GM21723 (cell line): Measurements from ENCODE around the gene SLC51A.
A peak's percentile ranks its signal among the peaks of the same experiment; 100 is the strongest.
"Not testable (repeated sequence)": the region's sequence is repeated elsewhere in the genome, so short reads cannot be mapped to it uniquely, and the experiment has no call there.

ENCODE experiments used
- ATAC-seq: cut with Tn5 transposase; IDR thresholded peaks from one replicate; pipeline ENCODE4 v1.9.1; 2021; ENCODE audit warnings: mild to moderate bottlenecking, moderate library complexity; ENCODE audit not compliant: unreplicated experiment

SLC51A gene

GRCh38 chr3:196193133-196193735, 23.1 kb upstream of the SLC51A start:
- peak; percentile 4 for ATAC-seq

GRCh38 chr3:196193736-196194541, 22.4 kb upstream of the SLC51A start:
- ATAC-seq: no peak

DNA sequence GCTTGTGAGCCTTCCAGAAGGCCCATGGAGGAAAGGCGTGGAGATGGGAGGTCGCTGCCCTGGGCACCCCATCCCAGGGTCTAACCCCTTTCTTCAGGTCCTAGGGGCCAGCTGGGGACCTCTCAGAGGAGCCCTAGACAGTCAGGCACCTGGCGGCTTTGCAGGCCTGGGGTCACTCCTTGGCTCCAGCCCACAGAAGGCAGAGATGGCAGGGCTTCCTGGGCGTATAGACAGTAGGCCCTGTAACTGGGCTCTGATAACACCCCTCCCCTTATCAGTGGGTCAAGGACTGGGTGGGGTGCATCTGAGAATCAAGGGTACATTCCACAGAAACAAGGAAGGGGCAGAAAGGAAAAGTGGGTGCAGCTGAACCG, 21.8 kb upstream of the SLC51A start:
- no peak for ATAC-seq

DNA sequence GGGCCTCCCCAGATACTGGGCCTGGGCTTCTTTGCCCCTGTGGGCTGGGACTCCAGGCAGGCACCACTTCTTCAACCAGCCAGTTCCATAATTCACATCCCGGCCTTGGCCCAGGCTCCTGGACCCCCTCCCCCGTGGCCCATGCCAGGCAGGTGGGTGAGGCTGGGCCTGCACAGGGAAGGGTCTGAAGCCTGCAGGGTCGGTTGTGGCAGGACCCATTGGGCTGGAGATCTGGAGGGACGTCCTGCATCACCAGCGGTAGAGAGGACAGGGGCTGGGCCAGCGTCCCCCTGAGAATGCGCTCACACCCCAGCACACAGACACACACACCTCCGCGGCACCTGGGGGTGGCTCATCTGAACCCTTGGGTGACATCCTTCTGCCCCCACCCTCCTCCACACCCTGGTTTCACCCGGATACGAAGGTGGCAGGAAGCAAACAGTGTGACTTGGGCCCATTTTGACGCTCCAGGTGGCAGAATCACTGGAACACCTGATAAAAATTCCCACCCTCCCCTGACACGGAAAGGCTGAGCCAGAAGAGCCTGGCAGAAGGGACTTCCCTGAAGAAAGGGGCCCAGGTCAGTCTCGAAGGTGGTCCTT, 20.6 kb upstream of the SLC51A start:
- ATAC-seq: no peak

DNA sequence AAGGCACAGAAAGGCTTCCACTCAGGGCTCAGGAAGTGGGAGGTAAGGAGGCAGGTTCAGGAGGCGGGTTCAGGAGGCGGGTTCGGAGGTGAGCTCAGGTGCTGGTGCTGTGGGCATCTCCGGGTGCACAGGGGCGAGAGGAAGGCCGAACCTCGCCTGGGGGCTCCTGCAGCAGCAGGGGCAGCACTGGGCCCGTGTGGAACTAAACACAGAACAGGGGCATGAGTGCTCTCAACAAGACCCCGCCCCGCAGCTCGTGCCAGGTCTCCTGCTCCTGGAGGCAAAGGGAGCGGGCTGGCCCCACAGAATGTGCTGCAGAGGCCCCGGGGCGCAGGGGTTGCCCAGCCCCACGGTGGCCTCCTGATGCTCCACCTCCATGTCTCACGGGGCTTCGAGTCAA, 18.8 kb upstream of the SLC51A start:
- ATAC-seq: no peak

DNA sequence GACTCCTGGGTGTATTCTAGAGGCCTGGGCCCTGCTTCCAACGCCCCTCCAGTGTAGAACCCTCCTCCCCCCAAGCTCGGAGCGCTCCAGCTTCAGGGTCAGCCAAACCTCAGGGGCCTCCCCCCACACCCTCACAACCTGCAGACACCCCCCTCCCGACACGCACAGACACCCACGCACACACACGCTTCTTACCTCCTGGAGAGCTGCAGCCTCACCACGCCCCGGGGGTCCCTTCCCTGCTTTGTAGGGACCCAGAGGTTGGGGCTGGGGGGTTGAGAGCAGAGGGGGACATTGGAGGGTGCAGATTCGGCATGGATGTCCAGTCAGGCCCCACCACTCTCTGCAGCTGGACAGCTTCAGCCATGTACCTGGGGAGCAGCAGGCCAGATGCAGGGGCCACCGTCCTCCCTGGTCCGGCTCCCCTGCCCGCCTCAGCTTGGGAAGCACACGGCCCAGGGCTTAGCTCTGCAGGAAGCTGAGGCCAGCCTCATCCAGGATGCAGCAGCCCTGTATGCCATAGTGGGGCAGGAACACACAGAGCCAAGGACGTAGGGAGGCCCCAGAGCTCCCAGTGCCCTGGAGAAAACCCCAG, 18.2 kb upstream of the SLC51A start:
- no peak for ATAC-seq

GRCh38 chr3:196198771-196199753, 17.3 kb upstream of the SLC51A start:
- no peak for ATAC-seq

- peak; percentile 70 for ATAC-seq
Measured at GRCh38 chr3:196202516-196202970, 13.8 kb upstream of the SLC51A start.

- ATAC-seq: no peak
Measured at GRCh38 chr3:196203846-196204245, 12.5 kb upstream of the SLC51A start.

DNA sequence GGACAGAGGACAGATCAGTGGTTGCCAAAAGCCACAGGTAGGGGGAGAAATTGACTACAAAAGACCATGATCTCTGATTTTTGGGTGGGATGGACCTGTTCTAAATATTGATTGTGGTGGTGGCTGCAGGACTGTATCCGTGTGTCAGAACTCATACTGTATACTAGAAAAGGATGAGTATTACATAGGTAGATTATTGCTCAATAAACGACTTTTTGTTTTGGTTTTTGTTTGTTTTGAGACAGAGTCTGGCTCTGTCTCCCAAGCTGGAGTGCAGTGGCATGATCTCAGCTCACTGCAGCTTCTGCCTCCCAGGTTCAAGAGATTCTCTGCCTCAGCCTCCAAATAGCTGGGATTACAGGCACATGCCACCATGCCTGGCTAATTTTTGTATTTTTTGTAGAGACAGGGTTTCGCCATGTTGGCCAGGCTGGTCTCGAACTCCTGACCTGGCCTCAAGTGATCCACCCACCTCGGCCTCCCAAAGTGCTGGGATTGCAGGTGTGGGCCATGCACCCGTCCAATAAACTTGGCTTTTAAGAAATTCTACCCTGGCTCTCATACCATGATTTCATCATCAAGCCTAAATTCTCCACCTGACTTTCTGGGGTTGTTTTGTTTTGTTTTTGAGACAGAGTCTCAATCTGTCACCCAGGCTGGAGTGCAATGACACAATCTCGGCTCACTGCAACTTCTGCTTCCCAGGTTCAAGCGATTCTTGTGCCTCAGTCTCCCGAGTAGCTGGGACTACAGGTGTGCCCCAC, 10.7 kb upstream of the SLC51A start:
- ATAC-seq: not testable (repeated sequence)

GRCh38 chr3:196207159-196207832, 9.0 kb upstream of the SLC51A start:
- no peak for ATAC-seq

GRCh38 chr3:196207833-196208607, 8.3 kb upstream of the SLC51A start:
- no peak for ATAC-seq

DNA sequence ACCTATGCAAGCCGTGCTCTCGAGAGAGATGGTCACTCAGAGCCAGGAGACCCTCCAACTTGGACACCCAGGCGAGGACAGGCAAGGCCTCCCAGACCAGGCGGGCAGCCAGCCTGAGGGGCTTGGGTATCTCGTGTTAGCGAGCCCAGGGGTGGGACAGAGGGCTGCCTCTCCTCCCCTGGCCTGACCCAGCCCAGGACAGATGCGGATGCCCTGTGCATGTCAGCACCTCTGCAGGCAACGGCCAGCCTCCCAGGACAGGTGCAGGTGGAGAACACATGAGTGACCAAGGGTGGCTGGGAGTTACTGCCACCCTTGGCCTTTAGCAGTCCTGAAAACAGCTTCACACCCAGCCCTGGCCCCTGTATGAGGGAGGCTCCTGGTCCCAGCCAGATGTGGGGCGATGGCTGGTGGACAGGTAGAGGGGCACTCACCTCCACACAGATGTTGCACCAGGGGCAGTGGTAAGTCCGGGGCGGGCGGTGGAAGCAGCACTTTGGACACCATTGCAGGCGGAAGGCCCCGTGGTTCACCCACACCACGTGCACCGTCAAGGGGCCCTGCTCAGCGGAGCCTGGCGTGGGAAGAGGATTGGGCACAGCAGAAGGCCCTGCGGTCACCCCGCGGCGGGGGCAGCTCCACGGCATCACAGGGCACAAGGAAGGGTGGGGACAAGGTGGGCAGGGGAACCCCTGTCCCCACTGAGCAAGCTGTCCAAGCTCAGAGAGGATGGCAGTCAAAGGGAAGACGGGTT, 7.2 kb upstream of the SLC51A start:
- no peak for ATAC-seq

- ATAC-seq: not testable (repeated sequence)
Measured at GRCh38 chr3:196209944-196210672, 6.2 kb upstream of the SLC51A start.

GRCh38 chr3:196210673-196211556, 5.4 kb upstream of the SLC51A start, which contains the start of gene ZDHHC19:
Gene ZDHHC19 (minus strand): TSS chr3:196211400. CDS start chr3:196211315, 85 bp downstream.
- no peak for ATAC-seq
